Activated CD4-positive, alpha-beta memory T cell treated with anti-CD3 and anti-CD28 coated beads for 36 hours (primary cell): ENCODE results near the gene LRRC73. TPM values are rescaled to one million over a fixed set of nuclear protein-coding genes. Genes with fewer than 3 reads are reported as not detected.

Source experiments
- CTCF ChIA-PET: fragments of 350-600 bp; sonication (Branson Sonifier 250); formaldehyde crosslinking; loops from one replicate; lab custom pipeline; 2021; ENCODE audit warnings: antibody characterized with exemption, inconsistent platforms; lab: Charles Lee
- POLR2A ChIA-PET: fragments of 350-600 bp; sonication (Branson Sonifier 250); formaldehyde crosslinking; loops from one replicate; lab custom pipeline; 2021; ENCODE audit warnings: antibody characterized with exemption; lab: Charles Lee
- DNase-seq: peaks from one replicate; pipeline ENCODE4 v3.0.0-alpha.2; 2020
- H3K27ac Mint-ChIP-seq: one replicate; pipeline ENCODE4 v1.8.0; 2021; ENCODE audit warnings: mixed read lengths
- H3K27me3 Mint-ChIP-seq: one replicate; pipeline ENCODE4 v1.8.0; 2021; ENCODE audit warnings: mixed read lengths
- H3K36me3 Mint-ChIP-seq: one replicate; pipeline ENCODE4 v1.8.0; 2021; ENCODE audit warnings: mixed read lengths
- H3K4me1 Mint-ChIP-seq: one replicate; pipeline ENCODE4 v1.8.0; 2021; ENCODE audit warnings: low read depth, mixed read lengths
- H3K4me3 Mint-ChIP-seq: one replicate; pipeline ENCODE4 v1.8.0; 2021; ENCODE audit warnings: mild to moderate bottlenecking, mixed read lengths
- H3K9me3 Mint-ChIP-seq: one replicate; pipeline ENCODE4 v1.8.0; 2021; ENCODE audit warnings: mixed read lengths
- intact Hi-C: fragments of 100-400 bp; cut with micrococcal nuclease; formaldehyde crosslinking; loops from one replicate; pipeline ENCODE4 v1.15.1; 2023
- total RNA-seq, 2 experiments: library from RNA; stranded (reverse); gene quantifications; one replicate each; pipeline ENCODE4 v1.2.3, GENCODE V29; 2021

Gene LRRC73
- total RNA-seq, 2 experiments from 2014 or later, result 0.12 TPM; not detected in 1

- no peaks in the 10 kb centered on the region for H3K9me3 Mint-ChIP-seq
- CTCF ChIA-PET, result interaction anchor here (1.0 to 4.5 kb wide), 3 partner anchors 14 to 37 kb away, joined by 3 to 40 read pairs (median 5); partner anchors contain the start of gene DLK2
- H3K36me3 Mint-ChIP-seq, result peaks cover 2% of the 10 kb centered on the region
- peaks cover 25% of the 10 kb centered on the region for H3K4me1 Mint-ChIP-seq
- H3K27ac Mint-ChIP-seq, result no peak overlapping the region
- POLR2A ChIA-PET, result interaction anchor here (1.4 kb wide), 1 partner anchor 44 kb away, joined by 3 read pairs; no protein-coding TSS in a partner anchor
- DNase-seq, result no peak
- H3K4me3 Mint-ChIP-seq, result no peak overlapping the region
- no peaks in the 10 kb centered on the region for H3K27me3 Mint-ChIP-seq
- intact Hi-C loops, result no loop called here
Measured at GRCh38 chr6:43491750-43492661, 18.1 kb downstream of the LRRC73 start.

GRCh38 chr6:43490523-43490939 lies 19.6 kb downstream of the LRRC73 start:
- Mint-ChIP-seq H3K4me3 (no peak overlapping the region), H3K36me3 (peaks cover 2% of the 10 kb centered on the region), H3K4me1 (peaks cover 25% of the 10 kb centered on the region), H3K9me3 (no peaks in the 10 kb centered on the region), H3K27me3 (no peaks in the 10 kb centered on the region), H3K27ac (no peak overlapping the region)
- intact Hi-C loops, result no loop called here
- ChIA-PET CTCF (interaction anchor here (2.2 kb wide), 2 partner anchors 13 to 16 kb away, joined by 5 to 11 read pairs; no protein-coding TSS in a partner anchor), POLR2A (no interaction called here)
- no peak for DNase-seq

GRCh38 chr6:43489277-43490072 lies 20.7 kb downstream of the LRRC73 start:
- Mint-ChIP-seq H3K27me3 (no peaks in the 10 kb centered on the region), H3K36me3 (peaks cover 2% of the 10 kb centered on the region), H3K27ac (no peak overlapping the region), H3K4me1 (peaks cover 14% of the 10 kb centered on the region), H3K4me3 (no peak overlapping the region), H3K9me3 (no peaks in the 10 kb centered on the region)
- POLR2A ChIA-PET, result no interaction called here
- intact Hi-C loops, result no loop called here
- no peak for DNase-seq
- CTCF ChIA-PET, result interaction anchor here (2.2 kb wide), 2 partner anchors 14 to 17 kb away, joined by 5 to 11 read pairs; no protein-coding TSS in a partner anchor

- ChIA-PET POLR2A (no interaction called here), CTCF (interaction anchor here (2.2 to 3.8 kb wide), 3 partner anchors 15 to 18 kb away, joined by 5 to 11 read pairs (median 11); no protein-coding TSS in a partner anchor)
- peaks cover 2% of the 10 kb centered on the region for H3K36me3 Mint-ChIP-seq
- intact Hi-C loops, result no loop called here
- peaks cover 8% of the 10 kb centered on the region for H3K4me1 Mint-ChIP-seq
- H3K27ac Mint-ChIP-seq, result no peak overlapping the region
- no peaks in the 10 kb centered on the region for H3K27me3 Mint-ChIP-seq
- H3K9me3 Mint-ChIP-seq, result no peaks in the 10 kb centered on the region
- H3K4me3 Mint-ChIP-seq, result no peak overlapping the region
- DNase-seq, result no peak
Measured at GRCh38 chr6:43488667-43489276, 21.4 kb downstream of the LRRC73 start.

GRCh38 chr6:43481591-43482236 lies 28.4 kb downstream of the LRRC73 start:
- Mint-ChIP-seq H3K4me1 (peaks cover 50% of the 10 kb centered on the region), H3K4me3 (no peak overlapping the region), H3K9me3 (no peaks in the 10 kb centered on the region), H3K36me3 (peaks cover 2% of the 10 kb centered on the region), H3K27ac (no peak overlapping the region), H3K27me3 (no peaks in the 10 kb centered on the region)
- CTCF ChIA-PET, result interaction anchor here (1.8 kb wide), 1 partner anchor 25 kb away, joined by 7 read pairs; no protein-coding TSS in a partner anchor
- intact Hi-C loops, result no loop called here
- POLR2A ChIA-PET, result no interaction called here
- DNase-seq, result no peak

GRCh38 chr6:43481075-43481474 lies 29.1 kb downstream of the LRRC73 start:
- H3K9me3 Mint-ChIP-seq, result no peaks in the 10 kb centered on the region
- CTCF ChIA-PET, result interaction anchor here (1.2 to 1.8 kb wide), 2 partner anchors 25 to 218 kb away, joined by 3 to 7 read pairs; no protein-coding TSS in a partner anchor
- H3K27me3 Mint-ChIP-seq, result no peaks in the 10 kb centered on the region
- H3K27ac Mint-ChIP-seq, result no peak overlapping the region
- H3K4me3 Mint-ChIP-seq, result no peak overlapping the region
- peak; percentile 43 for DNase-seq
- peaks cover 2% of the 10 kb centered on the region for H3K36me3 Mint-ChIP-seq
- POLR2A ChIA-PET, result no interaction called here
- intact Hi-C loops, result no loop called here
- H3K4me1 Mint-ChIP-seq, result peaks cover 53% of the 10 kb centered on the region

- Mint-ChIP-seq H3K9me3 (no peaks in the 10 kb centered on the region), H3K36me3 (peaks cover 2% of the 10 kb centered on the region), H3K27me3 (no peaks in the 10 kb centered on the region), H3K4me3 (peak overlapping the region; percentile 92), H3K27ac (peak overlapping the region; percentile 87), H3K4me1 (peaks cover 48% of the 10 kb centered on the region)
- intact Hi-C loops, result loop anchor here (5.0 kb wide), 1 partner anchor 96 kb away; no protein-coding TSS in a partner anchor
- DNase-seq, result peak; percentile 22
- POLR2A ChIA-PET, result interaction anchor here (0.6 to 1.1 kb wide), 8 partner anchors 9 to 486 kb away, joined by 3 to 5 read pairs (median 3); partner anchors contain the start of genes DLK2, GTPBP2 and MAD2L1BP
- CTCF ChIA-PET, result interaction anchor here (1.2 to 2.2 kb wide), 3 partner anchors 18 to 249 kb away, joined by 3 to 7 read pairs (median 4); partner anchors contain the start of gene DNPH1
Measured at GRCh38 chr6:43478008-43478372, 32.2 kb downstream of the LRRC73 start.

GRCh38 chr6:43477235-43478007 lies 32.7 kb downstream of the LRRC73 start, which contains the start of gene TJAP1:
TJAP1 (plus strand) TSS chr6:43477570; CDS start chr6:43499002, 21,432 bp downstream.
- peak; percentile 98 for DNase-seq
- Mint-ChIP-seq H3K4me3 (peak within 1 kb of the TSS; percentile 92), H3K36me3 (peaks cover 2% of the 10 kb centered on the region), H3K27me3 (no peaks in the 10 kb centered on the region), H3K27ac (peak within 1 kb of the TSS; percentile 87), H3K4me1 (peaks cover 48% of the 10 kb centered on the region), H3K9me3 (no peaks in the 10 kb centered on the region)
- intact Hi-C loops, result loop anchor here (1.0 to 5.0 kb wide), 6 partner anchors 23 to 303 kb away; partner anchors contain the start of genes DLK2, POLR1C, YIPF3 and ZNF318
- CTCF ChIA-PET, result interaction anchor here (1.0 to 2.2 kb wide), 4 partner anchors 19 to 249 kb away, joined by 3 to 7 read pairs (median 4); partner anchors contain the start of genes DLK2 and DNPH1
- POLR2A ChIA-PET, result interaction anchor here (0.6 to 1.1 kb wide), 9 partner anchors 10 to 485 kb away, joined by 3 to 6 read pairs (median 3); partner anchors contain the start of genes DLK2, GTPBP2 and MAD2L1BP

- peak overlapping the region; percentile 87 for H3K27ac Mint-ChIP-seq
- no peaks in the 10 kb centered on the region for H3K27me3 Mint-ChIP-seq
- no peak for DNase-seq
- peaks cover 42% of the 10 kb centered on the region for H3K4me1 Mint-ChIP-seq
- POLR2A ChIA-PET, result interaction anchor here (0.6 to 1.0 kb wide), 2 partner anchors 43 to 252 kb away, joined by 3 to 6 read pairs; no protein-coding TSS in a partner anchor
- no peaks in the 10 kb centered on the region for H3K9me3 Mint-ChIP-seq
- CTCF ChIA-PET, result interaction anchor here (1.0 to 2.2 kb wide), 3 partner anchors 21 to 248 kb away, joined by 3 to 7 read pairs (median 3); partner anchors contain the start of genes DLK2 and DNPH1
- intact Hi-C loops, result loop anchor here (1.0 to 5.0 kb wide), 6 partner anchors 22 to 302 kb away; partner anchors contain the start of genes DLK2, POLR1C, YIPF3 and ZNF318
- H3K4me3 Mint-ChIP-seq, result peak overlapping the region; percentile 92
- peaks cover under 1% of the 10 kb centered on the region for H3K36me3 Mint-ChIP-seq
Measured at GRCh38 chr6:43476746-43477145, 33.4 kb downstream of the LRRC73 start.

GRCh38 chr6:43475516-43475915 lies 34.6 kb downstream of the LRRC73 start:
- no peak for DNase-seq
- H3K27ac Mint-ChIP-seq, result no peak overlapping the region
- CTCF ChIA-PET, result no interaction called here
- intact Hi-C loops, result loop anchor here (5.0 kb wide), 1 partner anchor 93 kb away; no protein-coding TSS in a partner anchor
- H3K4me3 Mint-ChIP-seq, result no peak overlapping the region
- no peaks in the 10 kb centered on the region for H3K9me3 Mint-ChIP-seq
- no peaks in the 10 kb centered on the region for H3K27me3 Mint-ChIP-seq
- H3K36me3 Mint-ChIP-seq, result no peaks in the 10 kb centered on the region
- H3K4me1 Mint-ChIP-seq, result peaks cover 33% of the 10 kb centered on the region
- POLR2A ChIA-PET, result no interaction called here
